GM23248 (cell line): ENCODE measurements around the gene ZNF331.
"Not testable (repeated sequence)": the region's sequence is repeated elsewhere in the genome, so short reads cannot be mapped to it uniquely, and the experiment has no call there.

ENCODE experiments used
- EZH2 ChIP-seq: fragments of 200-600 bp; sonication (generic); IDR thresholded peaks from 2 replicates; pipeline ENCODE4 v1.6.1; 2018; ENCODE audit warnings: antibody characterized with exemption, mild to moderate bottlenecking; ENCODE audit not compliant: insufficient read depth, poor library complexity, severe bottlenecking
- EZH2phosphoT487 ChIP-seq: fragments of 200-600 bp; sonication (generic); IDR thresholded peaks from 2 replicates; pipeline ENCODE4 v1.6.1; 2018; ENCODE audit warnings: antibody characterized with exemption, moderate library complexity, mild to moderate bottlenecking, low read depth; ENCODE audit not compliant: insufficient read depth

DNA sequence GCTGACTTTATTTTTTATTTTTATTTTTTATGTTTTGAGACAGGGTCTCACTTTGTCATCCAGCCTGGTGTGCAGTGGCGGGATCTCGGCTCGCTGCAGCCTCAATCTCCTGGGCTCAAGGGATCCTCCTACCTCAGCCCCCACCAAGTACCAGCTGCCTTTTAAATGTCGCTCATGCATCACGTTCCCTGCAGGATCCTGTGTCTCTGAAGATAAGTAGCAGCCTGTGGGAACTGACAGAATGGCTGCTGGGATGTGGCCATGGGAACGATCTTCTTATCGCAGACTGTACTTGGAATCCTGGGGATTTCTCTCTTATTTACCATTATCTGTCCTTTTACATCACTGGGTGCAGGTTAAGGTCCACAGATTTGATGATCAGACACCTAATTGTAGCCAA lies 34.8 kb upstream of the ZNF331 start:
- TF ChIP-seq EZH2phosphoT487, EZH2: not testable (repeated sequence)
